G401 (cell line): Measurements from ENCODE around the gene SCN9A. TPM values are rescaled to one million over a fixed set of nuclear protein-coding genes. Genes with fewer than 3 reads are reported as not detected.
"Not testable (repeated sequence)": the region's sequence is repeated elsewhere in the genome, so short reads cannot be mapped to it uniquely, and the experiment has no call there.

ENCODE experiments used
- DNase-seq: peaks from one replicate; pipeline ENCODE4 v3.0.0-alpha.2; 2015; ENCODE audit warnings: low spot score
- in situ Hi-C: cut with HindIII; loops from 2 replicates; pipeline ENCODE4 v1.10.0; 2016; ENCODE audit warnings: low sequenced_read_pairs, mixed read lengths
- total RNA-seq: library from RNA; depleted of rRNA; stranded (reverse); fragments of >200 nt; shearing (Covaris generic); gene quantifications from 2 replicates; pipeline ENCODE4 v1.2.3, GENCODE V29; 2014

Gene SCN9A
- total RNA-seq, 1 experiment from 2014 or later: not detected

DNA sequence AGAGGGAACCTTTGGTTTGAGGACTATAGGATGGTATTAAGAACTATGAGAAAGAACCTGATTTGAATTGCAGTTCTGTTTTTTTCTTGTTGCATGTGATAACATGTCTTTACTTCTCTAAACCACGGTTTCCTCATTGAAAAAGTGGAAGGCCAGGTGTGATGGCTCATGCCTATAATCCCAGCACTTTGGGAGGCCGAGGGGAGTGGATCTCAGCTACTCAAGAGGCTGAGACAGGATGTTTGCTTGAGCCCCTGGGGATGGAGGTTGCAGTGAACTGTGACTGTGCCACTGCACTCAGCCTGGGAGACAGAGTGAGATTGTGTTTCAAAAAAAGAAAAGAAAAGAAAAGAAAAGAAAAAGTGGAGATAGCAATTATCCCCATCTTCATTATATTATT is 32.3 kb downstream of the SCN9A start:
- in situ Hi-C loops: no loop called here
- DNase-seq: no peak

DNA sequence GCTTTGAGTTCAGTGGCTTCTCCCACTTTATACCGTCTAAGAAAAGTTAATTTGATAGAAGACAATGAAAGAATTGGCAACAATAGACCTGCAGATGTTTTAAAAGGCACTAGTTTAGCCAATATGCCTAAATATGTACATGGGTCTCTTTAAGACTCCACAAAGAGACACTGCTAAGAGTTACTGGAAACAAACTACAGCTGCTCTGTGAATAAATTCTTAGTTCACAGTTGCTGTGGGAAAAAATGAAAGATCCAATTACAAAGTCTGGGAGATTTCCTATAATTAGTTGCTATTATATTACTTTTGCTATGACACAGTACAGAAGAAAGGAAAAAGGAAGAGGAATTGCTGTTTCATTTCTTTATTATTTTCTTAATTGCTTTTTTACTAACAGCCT is 34.3 kb downstream of the SCN9A start:
- in situ Hi-C loops: no loop called here
- DNase-seq: no peak

DNA sequence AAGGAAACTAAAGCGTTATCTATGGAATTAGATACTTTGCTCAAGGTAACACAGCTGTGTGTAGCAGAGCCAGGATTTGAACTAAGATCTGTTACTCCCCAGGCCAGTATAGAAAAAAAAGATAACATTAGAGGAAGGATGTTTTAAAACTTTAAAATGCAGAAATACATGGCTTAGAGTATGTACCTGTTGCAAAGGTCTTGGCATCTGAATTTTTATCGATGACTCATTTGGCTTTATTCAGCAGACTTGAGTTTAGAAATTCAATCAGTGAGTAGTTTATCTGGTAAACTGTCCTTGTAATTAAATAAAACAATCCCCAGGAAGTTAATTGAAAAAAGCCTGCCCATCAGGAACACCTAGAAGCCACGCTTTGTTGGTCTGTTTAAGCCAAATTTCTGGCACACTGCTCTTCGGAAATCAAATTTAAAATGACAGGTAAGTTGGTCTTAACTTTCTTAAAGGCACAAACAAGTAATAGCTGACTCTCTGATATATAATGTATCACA is 36.9 kb downstream of the SCN9A start:
- in situ Hi-C loops: no loop called here

DNA sequence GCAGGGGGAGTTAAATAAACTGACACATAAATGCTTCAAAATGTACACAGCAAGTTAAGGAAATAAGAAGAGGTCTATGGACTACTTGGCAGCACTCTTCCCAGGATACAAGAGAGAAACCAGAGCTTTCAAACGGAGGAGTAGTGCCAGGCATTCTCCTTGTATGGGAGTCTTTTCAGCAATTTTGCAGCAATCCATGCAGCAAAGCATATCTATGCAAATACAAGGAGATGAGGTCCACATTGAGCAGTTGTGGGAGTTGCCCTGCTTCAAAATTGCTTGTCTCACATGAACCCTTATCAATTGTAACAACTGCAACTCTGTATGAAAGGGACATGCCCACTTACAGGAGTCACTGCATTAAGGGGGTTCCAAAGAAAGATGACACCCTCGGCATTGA is 37.8 kb downstream of the SCN9A start:
- in situ Hi-C loops: no loop called here
- no peak for DNase-seq

More for the DNA sequence above, 36.9 kb downstream of the SCN9A start:
- no peak for DNase-seq

DNA sequence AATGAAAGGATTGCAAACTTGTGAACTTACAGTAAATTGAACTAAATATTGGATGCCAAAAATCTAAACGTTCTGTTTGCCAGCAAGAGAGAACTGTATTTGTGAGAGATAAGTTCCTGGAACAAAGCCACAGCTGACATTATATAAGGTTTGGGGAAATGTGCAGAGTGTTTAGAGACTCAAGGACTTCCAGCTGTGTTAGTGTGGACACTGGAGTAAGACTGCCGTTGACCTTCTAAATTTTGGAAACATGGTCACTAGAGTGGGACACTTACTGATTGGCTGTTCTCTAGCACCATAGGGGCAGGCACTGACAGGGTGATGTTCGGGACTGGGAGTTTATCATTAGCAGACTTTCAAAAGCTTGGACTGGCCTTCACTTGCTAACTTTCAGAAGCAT is 40.5 kb downstream of the SCN9A start:
- DNase-seq: no peak
- in situ Hi-C loops: no loop called here

DNA sequence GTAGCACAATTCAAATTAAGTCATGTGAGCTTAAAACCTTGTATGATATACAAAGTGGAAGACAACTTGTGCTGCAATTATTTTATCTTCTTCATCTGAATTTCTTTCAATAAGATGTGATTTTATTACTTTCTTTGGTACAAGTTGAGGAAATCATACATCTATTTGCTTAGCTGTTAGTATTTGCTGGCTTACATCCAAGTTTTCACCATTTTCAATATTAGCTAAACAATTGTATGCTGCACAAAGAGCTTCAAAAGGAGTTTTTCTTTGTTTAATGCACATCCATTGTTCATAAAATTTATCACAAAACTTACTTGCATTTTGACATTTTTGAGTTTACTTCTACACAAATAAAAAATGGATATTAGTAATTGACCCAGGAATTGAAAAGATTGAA is 40.9 kb downstream of the SCN9A start:
- in situ Hi-C loops: no loop called here
- DNase-seq: no peak

DNA sequence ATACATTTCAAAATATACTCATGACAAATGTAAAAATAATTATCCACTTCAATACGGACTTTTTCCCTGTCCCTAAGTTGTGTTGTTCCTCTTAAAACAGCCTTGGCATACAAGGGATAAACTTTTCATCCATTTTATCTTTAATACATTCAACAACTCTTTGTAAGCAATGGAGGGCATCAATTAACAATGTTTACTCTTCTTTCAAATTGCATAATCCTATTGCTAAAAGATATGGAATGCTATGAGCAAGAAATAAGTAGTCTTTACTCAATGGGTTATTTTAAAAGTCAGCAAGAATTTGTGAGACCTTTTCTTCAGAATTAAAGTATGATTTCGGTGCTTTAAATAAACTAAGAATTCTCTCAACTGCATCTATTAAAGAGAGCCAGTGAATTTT is 41.9 kb downstream of the SCN9A start:
- in situ Hi-C loops: no loop called here
- no peak for DNase-seq

DNA sequence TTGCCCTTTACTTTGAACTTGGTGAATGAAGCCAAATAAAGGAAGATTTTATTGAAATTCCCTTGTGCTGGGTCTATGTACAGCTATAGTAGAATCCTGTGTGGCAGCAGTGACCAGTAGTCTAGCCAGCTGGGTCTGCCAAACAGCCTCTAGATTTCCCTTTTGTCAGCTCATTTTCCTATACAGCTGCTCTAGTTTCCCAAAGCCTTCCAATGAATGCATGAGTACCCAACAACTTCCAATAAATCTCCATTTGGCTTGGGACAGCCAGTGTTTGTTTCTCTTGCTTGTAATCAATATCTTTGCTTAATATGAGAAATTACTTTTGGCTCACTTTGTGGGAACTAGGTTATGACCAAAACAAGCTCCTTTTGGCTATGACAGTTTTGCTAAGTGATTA is 43.6 kb downstream of the SCN9A start:
- in situ Hi-C loops: no loop called here
- DNase-seq: no peak

DNA sequence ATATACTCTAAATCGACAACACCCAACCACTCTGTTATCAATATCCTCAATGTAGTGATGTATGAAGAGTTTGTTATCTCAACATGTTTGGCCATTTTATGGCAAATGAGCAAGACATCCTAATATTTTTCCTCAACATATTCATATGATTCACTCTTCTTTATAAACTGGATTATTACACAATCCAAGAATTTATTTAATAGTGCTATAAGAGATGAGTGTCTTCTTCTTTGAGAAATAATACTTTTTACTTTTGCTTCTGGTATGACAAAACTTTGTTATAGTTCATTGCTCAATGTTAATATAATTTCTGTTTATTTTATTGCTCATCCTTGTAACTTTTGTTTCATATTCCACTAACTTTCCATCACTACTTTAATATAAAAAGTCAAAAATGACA is 44.3 kb downstream of the SCN9A start:
- in situ Hi-C loops: no loop called here
- DNase-seq: no peak

DNA sequence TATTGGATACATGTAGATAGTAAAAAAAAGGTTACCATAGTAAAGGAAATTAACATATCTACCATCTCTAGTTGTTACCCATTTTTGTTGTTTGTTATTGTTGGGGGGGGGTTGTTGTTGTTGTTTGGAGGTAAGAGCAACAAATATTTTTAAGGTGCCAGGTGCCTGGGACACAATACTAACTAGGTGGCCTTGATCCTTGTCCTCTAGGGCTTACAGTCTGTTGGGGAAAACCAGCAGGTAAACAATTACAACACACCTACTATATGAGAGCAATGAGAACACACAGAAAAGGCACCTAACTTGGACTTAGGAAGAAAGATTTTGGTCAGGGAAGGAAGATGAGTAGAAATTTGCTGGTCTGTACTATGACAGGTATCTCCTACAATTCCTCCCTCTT is 46.3 kb downstream of the SCN9A start:
- in situ Hi-C loops: no loop called here
- no peak for DNase-seq

DNA sequence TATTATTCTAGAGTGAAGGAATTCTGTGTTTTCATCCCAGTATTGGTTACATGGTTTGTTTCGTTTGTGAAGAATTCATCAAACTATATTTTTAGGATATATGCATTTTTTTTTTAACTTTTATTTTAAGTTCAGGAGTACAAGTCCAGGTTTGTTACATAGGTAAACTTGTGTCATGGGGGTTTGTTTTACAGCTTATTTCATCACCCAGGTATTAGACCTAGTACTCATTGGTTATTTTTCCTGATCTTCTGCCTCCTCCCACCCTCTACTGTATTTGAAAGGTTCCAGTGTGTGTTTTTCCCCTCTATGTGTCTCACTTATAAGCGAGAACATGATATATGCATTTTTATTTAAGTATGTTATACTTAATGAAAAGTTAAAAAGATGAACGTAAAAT is 47.6 kb downstream of the SCN9A start:
- in situ Hi-C loops: no loop called here

DNA sequence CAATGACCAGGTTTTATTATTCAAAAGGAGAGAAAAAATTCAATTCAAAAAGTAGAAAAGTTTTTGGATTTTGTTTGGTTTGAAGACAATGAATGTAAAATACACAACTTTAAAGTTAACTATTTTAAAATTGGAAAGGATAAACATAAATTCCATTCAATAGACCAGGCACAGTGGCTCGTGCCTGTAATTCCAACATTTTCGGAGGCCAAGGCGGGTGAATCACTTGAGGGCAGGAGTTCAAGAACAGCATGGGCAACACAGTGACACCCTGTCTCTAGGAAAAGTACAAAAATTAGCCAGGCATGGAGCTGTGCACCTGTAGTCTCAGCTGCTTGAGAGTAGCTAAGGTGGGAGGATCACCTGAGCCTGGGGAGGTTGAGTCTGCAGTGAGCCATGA is 54.7 kb downstream of the SCN9A start:
- in situ Hi-C loops: no loop called here
- no peak for DNase-seq

More for the DNA sequence above, 47.6 kb downstream of the SCN9A start:
- no peak for DNase-seq

DNA sequence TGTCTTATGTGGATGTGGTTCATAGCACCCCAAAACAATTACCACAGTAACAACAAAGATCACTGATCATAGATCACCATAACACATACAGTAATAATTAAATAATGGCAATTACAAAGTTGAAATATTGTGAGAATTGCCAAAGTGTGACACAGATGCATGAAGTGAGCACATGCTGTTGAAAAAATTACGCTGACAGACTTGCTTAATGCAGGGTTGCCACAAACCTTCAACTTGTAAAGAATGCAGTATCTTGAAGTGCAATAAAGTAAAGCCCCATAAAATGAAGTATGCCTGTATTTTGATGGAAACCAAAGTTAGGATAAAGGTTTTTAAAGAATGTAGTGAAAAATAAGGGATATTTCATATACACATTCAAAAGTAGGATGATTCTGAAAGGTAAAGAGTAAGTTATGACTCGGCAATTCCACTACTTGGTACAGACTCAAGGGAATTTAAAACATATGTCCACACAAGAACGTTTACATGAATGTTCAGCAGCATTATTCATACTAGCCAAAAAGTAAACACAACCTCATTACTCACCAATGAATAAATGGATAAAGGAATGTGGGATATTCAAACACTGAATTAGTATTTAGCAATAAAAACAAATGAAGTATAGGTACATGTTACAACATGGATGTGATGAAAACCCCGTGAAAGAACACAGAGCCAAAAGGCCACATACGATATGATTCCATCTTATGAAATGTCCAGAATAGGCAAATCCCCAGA is 61.6 kb downstream of the SCN9A start:
- DNase-seq: no peak
- in situ Hi-C loops: no loop called here

DNA sequence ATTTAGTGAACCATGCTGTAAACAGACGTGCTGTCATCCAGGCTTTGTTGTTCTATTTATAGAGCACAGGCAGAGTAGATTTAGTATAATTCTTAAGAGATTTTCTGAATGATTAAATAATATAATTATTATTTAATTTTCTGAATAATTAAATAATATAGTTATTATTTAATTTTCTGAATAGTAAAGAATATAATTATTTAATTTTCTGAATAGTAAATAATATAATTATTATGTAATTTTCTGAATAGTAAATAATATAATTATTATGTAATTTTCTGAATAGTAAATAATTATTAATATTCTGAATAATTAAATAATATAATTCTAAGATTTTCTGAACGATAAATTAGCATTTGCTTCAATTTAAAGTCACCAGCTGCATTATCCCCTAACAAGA is 62.9 kb downstream of the SCN9A start:
- in situ Hi-C loops, DNase-seq: not testable (repeated sequence)

DNA sequence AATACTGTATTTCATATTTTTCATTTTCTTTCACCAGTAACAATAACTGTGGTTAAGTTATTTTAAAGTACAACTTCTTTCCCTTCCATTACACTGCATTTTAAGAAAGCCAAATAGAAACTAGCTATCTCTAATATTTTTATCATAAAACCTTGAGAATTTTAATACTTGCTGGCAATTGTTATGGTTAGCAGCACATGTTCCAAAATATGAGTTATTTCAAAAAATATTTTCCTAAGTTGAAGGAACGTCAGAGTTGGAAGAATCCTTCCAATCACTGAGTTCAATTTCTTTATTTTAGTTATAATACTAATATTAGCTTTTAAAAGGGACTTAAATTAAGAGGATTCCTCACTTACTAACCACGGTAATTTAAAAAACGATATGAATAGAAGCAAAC is 68.4 kb downstream of the SCN9A start:
- in situ Hi-C loops: no loop called here
- no peak for DNase-seq

DNA sequence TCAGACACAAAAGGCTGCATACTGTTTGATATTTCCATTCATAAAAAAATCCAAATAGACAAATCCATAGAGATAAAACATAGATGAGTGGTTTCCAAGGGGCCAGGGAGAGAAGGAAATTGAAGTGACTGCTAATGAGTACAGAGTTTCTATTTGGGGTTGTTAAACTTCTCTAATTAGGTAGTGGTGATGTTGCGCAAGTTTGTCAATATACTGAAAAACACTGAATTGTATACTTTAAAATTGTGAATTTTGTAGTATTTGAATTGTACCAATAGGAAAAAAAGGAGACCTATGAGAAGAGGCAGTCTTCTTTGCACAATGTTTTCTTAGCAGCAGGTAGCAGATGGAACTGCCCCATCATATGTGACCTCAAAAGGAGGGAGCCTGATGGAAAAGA is 71.1 kb downstream of the SCN9A start:
- DNase-seq: no peak
- in situ Hi-C loops: no loop called here

DNA sequence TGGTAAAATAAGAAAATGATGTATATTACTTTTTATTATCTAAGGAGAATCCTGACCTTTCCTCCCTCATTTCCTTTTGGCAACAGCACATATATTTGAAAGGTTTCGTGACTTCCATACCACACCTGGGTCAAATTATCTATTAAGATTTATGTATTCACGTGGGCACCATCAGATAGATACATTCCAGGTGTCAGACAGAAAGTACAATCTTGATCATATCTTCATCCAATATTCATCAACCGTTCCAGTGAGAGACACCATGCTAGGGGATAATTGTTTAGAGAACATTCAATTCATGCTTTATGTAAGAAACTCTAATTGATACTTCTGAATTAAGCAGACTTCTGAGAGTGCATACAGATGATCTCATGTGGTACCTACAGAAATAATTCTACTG is 73.7 kb downstream of the SCN9A start:
- in situ Hi-C loops: no loop called here
- DNase-seq: no peak

DNA sequence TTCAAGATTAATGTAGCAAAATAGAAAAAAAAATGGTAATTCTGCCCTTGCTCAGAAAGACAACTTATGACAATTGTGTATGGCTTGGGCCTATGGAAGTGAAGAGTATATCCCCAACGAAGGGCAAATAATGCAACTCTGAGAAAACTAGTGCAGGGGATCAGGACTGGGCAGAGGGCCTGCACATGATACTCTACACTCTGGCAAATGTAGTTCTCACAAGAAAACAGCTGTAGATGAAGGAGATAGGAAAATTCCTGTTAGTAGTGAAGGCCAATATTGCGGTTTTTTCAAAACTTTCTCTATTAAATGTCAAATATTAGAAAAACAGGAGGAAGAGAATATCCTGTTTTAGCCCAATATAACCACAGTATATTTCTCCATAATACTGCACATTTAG is 77.8 kb downstream of the SCN9A start:
- DNase-seq: no peak
- in situ Hi-C loops: no loop called here

DNA sequence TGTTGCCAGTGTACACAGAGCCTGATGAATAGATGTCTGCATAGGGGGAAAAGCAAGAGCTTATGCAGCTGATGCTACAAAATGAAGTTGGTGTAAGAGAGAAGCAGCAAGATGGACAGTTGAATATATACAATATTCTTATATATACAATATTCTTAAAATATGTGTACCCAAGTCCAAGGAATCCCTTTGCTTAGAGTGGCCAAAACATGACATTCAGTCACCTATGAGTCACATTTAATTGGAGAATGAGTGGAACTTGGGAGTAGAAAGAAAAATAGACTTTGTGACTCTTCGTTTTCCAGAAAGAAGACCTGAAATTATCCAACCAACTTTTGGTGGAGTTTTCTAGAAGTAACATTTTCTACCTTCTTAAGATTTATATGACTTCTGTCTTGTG is 81.8 kb downstream of the SCN9A start:
- no peak for DNase-seq
- in situ Hi-C loops: no loop called here

DNA sequence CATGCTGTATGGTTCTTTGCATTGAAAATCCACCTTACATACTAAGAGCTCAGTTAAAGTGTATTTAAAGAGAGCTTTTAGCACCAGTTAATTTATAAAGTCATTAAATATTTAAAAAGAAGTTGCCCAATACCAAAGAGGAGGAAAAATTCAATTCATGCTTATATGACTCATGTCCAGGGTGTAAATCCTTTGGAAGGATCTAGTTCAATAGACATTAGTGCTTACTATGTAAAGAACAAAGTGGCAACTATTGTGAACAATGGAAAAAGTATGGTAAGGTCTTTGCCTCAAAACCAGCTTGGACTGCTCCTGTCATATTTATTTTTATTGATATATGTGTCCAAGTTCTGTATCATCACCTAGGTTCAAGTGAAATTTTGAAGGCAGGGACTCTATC is 90.5 kb downstream of the SCN9A start:
- in situ Hi-C loops: no loop called here
- no peak for DNase-seq

DNA sequence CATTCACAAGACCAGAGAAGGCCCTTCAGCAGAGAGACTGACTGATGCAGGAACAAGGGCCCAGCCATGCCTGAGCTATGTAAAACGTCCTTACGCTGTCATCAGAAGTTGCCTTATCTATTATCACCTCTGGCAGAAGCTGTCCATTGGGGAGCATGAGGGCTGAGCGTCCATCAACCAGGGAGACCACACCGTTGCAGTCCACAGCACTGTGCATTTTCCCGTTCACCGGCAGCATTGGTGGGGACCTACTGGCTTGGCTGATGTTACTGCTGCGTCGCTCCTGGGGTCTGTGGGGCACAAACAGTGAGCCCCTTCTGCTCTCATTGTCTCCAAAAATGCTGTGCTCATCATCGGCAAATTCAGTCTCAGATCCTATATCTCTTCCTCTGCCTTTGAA is 91.4 kb downstream of the SCN9A start:
- DNase-seq: no peak
- in situ Hi-C loops: no loop called here
